GM15510 (cell line): ENCODE measurements around the gene RAD51B.

ENCODE experiments used
- POLR2A ChIP-seq: IDR thresholded peaks from 3 replicates; pipeline ENCODE4 v1.6.1; 2011; ENCODE audit warnings: borderline replicate concordance; ENCODE audit not compliant: insufficient read length; ENCODE audit errors: extremely low read depth

The RAD51B gene

GRCh38 chr14:67973436-67973835, 153.9 kb downstream of the RAD51B start:
- no peak for TF ChIP-seq POLR2A

DNA sequence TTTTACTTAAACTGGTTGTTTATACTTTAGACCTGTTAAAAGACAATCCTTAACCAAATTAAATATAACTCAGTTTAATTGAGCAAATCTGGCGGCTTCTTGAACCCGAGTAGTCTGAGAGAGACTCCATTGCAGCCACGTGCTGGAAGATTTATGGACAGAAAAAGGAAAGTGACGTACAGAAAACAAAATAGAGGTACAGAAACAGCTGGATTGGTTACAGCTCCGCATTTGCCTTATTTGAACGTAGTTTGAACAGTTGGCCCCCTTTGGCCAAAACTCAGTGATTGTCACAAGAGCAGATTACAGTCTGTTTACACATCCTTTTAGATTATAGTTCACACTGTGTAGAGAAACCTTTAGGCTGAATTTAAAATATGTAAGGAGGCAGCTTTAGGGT, 155.9 kb downstream of the RAD51B start:
- no peak for TF ChIP-seq POLR2A

- no peak for TF ChIP-seq POLR2A
These were observed 158.0 kb downstream of the RAD51B start for GRCh38 chr14:67977434-67978034.

DNA sequence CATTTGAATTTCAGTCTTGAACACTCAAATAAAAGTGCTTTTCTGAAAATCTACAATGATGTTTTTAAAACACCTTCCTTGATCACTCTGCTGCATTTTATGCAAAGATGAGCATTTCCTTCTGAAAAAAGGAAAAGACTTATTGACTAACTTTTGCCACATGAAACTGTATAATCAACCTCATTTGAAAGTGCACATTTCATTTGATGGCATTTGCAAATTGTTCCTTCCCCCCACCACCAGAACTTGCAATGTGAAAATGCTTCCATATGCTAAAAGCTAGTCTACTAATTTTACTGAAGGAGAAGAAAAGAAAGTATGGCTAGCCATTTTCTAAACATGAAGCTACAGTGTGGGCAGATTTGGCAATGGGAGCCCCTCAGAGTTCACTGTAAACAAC, 159.2 kb downstream of the RAD51B start:
- TF ChIP-seq POLR2A = no peak

- TF ChIP-seq POLR2A = no peak
These were observed 163.4 kb downstream of the RAD51B start for GRCh38 chr14:67982711-67983608.

- no peak for TF ChIP-seq POLR2A
These were observed 164.7 kb downstream of the RAD51B start for GRCh38 chr14:67984274-67984673.

DNA sequence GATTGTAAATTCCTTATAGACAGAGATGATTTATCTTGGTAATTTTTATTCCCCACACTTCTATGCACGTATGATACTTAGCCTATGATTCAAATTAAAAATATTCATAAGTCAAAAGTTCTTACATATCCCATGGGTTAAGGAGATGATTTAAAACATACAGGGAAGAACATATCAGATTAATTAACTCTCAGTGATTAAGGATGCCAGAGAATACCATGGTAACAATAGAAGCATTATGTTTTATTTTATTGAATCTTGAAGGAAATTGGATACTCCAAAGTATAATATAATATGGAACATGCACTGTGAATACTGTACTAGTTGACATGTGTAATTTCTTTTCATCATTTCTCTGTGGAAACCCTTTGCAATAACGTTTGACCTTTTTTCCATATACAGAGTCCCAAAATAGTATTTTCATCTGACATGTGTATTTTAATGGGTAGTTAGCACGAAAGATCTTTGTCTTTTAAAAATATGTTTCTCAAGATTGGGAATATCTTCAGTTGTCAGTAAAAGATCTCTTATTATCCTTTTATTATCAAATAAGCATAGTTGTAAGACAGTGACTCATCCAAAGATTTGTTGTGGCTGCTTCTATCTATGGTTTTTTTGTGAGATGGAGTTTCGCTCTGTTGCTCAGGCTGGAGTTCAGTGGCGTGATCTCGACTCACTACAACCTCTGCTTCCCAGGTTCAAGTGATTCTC, 166.7 kb downstream of the RAD51B start:
- no peak for TF ChIP-seq POLR2A

DNA sequence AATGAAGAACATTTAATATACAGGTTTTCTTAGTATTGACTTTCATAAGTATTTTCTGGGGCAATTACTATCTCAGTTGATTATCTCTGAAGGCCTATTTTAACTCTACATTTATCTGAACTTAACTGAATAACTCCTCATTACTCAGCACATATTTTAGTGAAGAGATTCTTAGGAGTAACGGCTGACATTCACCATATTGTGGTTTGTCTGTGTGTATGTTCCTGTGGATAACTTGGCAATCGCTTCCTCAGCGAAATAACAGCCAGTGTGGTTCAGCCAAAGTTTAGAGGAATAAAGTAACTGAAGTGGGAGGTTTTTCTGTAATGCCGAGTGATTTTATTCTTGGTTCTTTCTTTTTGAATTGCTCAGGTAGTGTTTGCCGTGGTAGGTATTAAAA, 168.0 kb downstream of the RAD51B start:
- TF ChIP-seq POLR2A = no peak

DNA sequence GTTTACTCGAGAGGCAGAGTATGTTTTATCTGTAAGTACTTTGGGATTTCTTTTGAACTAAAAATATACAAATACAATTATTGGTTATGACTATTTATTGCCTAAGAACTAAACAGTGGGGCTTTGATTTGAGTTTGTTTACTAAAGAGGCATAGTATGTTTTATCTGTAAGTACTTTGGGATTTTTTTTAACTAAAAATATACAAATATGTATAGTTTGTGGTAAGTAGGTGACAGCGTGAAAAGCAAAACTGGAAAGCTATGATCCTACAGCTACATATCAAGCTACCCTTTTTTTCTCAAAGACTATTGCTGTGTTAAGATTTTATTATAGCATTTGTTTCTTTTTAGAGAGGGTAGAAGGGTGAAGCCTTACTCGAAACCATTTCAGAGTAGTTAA, 171.0 kb downstream of the RAD51B start:
- no peak for TF ChIP-seq POLR2A

- TF ChIP-seq POLR2A = no peak
These were observed 175.0 kb downstream of the RAD51B start for GRCh38 chr14:67994531-67994930.

DNA sequence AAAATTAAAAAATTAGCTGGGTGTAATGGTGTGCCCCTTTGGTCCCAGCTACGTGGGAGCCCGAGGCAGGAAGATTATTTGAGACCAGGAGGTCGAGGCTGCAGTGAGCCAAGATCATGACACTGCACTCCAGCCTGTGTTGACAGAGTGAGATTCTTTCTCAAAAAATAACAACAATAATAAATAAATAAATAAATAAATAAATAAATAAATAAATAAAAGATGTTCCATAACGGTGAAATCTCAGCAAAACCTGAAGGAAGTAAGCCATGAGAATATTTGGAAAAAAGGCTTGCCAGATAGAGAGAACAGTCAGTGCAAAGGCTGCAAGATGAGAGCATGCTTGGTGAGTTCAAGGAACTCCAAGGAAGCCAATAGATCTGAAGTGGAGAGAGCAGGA, 176.7 kb downstream of the RAD51B start:
- no peak for TF ChIP-seq POLR2A

DNA sequence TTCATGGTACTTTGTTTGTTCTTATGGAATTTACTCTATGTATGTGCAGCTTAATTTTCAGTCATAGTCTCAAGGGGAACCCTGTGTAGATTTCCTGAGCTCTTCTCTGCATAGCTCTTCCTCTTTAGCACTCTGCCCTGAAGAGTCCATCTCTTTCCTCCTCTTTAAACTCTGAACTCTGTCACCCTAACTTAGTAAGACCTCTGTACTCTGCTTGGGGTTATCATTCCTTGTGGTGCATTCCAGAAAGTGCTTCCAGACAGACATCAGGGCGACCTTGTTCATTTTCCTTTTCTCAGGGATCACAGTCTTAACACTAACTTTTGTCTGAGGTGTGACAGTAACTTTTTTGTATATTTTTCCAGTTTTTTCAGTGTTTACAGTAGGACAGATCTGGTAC, 179.3 kb downstream of the RAD51B start:
- no peak for TF ChIP-seq POLR2A

- TF ChIP-seq POLR2A = no peak
These were observed 179.7 kb downstream of the RAD51B start for GRCh38 chr14:67999290-67999689.

GRCh38 chr14:67999705-68000384, 180.3 kb downstream of the RAD51B start:
- TF ChIP-seq POLR2A = no peak

DNA sequence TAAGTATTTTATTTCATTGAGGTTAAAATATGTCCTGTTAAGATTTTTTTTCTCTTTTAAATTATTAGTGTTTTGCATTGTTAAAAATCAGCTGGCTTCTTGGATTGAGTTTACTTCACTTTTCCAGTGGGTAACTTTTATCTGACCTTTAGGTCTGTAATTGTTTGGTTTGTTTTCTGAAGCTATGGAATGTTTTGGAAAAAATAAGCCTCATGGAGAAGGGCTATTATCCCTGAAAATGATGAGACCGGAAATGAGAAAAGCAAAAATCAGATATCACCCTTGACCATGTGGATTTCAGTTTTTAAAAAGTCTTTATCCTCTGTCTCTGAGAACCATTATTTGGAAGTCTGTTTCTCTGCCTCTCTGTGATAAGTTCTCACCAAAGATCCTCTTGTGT, 180.9 kb downstream of the RAD51B start:
- TF ChIP-seq POLR2A = no peak

DNA sequence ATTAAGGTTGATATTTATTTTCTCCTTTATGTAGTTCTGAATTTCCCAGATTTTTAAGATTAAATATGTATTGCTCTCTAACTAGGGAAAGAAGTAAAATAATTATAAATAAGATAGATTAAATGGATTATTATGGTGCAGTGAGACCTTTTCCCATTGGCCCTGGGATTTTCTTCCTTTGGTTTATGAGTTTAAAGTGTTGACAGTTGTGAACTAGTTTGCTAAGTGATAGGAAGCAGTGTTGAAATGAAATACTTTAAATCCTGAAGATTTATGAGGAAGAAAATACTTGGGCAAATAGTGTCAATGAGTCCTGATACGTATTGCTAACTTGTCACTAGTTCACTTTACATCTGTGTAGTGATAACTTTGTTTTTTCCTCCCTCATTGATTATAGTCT, 188.9 kb downstream of the RAD51B start:
- TF ChIP-seq POLR2A = no peak

DNA sequence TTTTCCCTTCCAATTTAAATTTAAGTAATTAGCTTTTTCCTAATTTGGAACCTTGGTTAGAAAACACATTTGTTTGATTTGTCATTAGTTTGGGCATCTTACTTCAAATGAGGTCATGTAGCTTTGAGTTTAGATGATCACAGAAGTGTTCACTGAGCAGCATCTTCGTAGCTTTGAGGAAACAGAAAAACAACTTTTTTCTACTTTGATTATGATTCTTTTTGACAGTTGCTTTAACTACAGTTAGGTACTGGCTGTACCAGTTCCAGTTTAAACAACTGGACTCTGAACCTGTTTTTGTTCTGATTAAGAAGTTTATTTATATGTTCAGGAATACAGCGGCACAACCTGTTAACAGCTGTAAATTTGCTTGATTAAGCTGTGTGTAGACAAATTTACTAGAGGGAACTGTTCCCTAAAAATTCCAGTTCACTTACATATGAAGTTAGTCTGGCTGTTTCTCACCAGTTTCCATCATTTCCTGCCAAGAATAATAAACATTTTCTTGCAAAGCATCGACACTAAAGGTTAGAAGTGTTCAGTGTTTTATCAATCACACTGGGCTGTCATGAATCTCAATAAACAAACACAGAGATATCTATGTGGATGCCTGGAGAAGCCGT, 191.9 kb downstream of the RAD51B start:
- no peak for TF ChIP-seq POLR2A
